ENCODE data around the gene FBXO42. TPM values are rescaled to one million over a fixed set of nuclear protein-coding genes. Genes with fewer than 3 reads are reported as not detected.

FBXO42 gene
- total and polyA plus RNA-seq, 2 donors (not counting 3 experiments of a cell fraction or from before 2014, with no cell fraction given) = 16.3 to 20.4 TPM

DNA sequence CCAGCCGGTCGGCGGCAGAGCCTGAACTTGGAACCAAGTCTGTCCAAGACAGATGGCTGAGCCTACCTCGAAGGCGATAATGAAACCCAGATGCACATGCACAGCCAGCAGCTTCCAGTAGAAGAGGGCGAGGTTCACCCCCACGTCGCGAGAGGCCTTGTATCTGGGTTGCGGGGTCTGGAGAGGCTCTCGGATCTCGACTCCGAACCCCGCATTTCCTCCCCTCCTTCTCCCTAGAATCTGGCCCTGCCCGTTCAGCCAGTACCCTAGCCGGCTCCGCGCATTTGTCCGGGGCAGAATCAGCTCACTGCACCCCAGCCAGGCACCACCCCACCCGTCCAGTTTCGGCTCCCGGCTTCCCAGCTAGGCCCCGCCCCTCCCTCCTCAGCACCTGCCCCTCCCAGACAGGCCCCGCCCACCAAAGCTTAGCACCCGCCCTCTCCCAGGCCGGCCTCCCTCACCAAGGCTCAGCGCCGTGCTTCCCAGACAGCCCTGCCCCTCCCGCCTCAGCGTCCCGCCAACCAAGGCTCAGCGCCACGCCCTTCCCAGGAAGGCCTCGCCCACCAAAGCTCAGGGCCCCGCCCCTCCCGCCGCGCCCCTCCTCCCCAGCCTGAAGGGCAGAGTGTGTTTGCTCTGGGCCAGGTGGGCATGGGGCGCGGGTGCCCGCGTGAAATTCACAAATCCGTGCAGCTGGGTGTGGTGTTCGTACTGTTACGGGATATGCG lies 135.1 kb downstream of the FBXO42 start:
- dilution Hi-C loops (cut with MboI; ENCODE audit: extremely low pct_ligation_motif_present, low sequenced_read_pairs) = no loop called here
- intact Hi-C loops (cut with micrococcal nuclease) = loop anchor here (1.0 kb wide), 2 partner anchors 11 to 20 kb away; partner anchors contain the start of gene CPLANE2
- no peak overlapping the region for H3K27ac ChIP-seq (ENCODE audit: insufficient read depth, low read depth, low read length)
- H2AFZ ChIP-seq (ENCODE audit: low read depth, low read length) = peak overlapping the region; percentile 96
- CTCF ChIA-PET = interaction anchor here (0.8 to 3.1 kb wide), 9 partner anchors 10 to 146 kb away, joined by 3 to 15 read pairs (median 3); partner anchors contain the start of gene FAM131C
- H3K4me1 ChIP-seq (ENCODE audit: control insufficient read depth, extremely low read depth, insufficient read depth, low read length) = peaks cover 8% of the 10 kb centered on the region
- H3K9me1 ChIP-seq (replicated peaks; ENCODE audit: control insufficient read depth, extremely low read depth, insufficient read depth, low read length) = no peaks in the 10 kb centered on the region
- FAIRE-seq (peak; percentile 98), DNase-seq (ENCODE audit: low read depth, low spot score) (peak; percentile 96)
- BruUV-seq (replicated peaks) = no TSS peak
- peaks cover 0 to 2% of the 10 kb centered on the region in 2 experiments for H3K27me3 ChIP-seq (ENCODE audit: control insufficient read depth in 2 of 2, insufficient read depth in 2 of 2, low read length in 2 of 2)
- H3K4me3 ChIP-seq (replicated peaks in 1 of 3; ENCODE audit: insufficient read depth in 1 of 3, low read depth in 1 of 3, low read length in 3 of 3) = peak overlapping the region; percentile 39 to 58 (median 42)
- POLR2A ChIA-PET = interaction anchor here (1.0 to 1.3 kb wide), 3 partner anchors 10 to 150 kb away, joined by 3 to 4 read pairs (median 4); partner anchors contain the start of gene SZRD1
- H4K20me1 ChIP-seq (replicated peaks; ENCODE audit: control insufficient read depth, extremely low read depth, insufficient read depth, low read length) = no peaks in the 10 kb centered on the region
- H3K79me2 ChIP-seq (ENCODE audit: control insufficient read depth, insufficient read depth, low read length) = no peaks in the 10 kb centered on the region
- no peaks in the 10 kb centered on the region for H3K9me3 ChIP-seq (replicated peaks; ENCODE audit: control insufficient read depth, insufficient read depth, low read length)
- peak overlapping the region; percentile 77 for H3K4me2 ChIP-seq (ENCODE audit: insufficient read depth, low read length)
- TF ChIP-seq MYC (IDR thresholded peaks at IDR 0.05; ENCODE audit: low read depth, low read length) (no peak), POLR2A (IDR thresholded peaks at IDR 0.05; ENCODE audit: low read depth, low read length) (no peak), POLR2AphosphoS5 (IDR thresholded peaks at IDR 0.05; ENCODE audit: insufficient read depth, low read depth, low read length) (no peak)
- H3K36me3 ChIP-seq (ENCODE audit: control insufficient read depth in 2 of 2, extremely low read depth in 1 of 2, insufficient read depth in 2 of 2, low read length in 2 of 2) = no peaks in the 10 kb centered on the region
- H3K9ac ChIP-seq (replicated peaks; ENCODE audit: extremely low read depth, insufficient read depth, low read length) = no peak overlapping the region

DNA sequence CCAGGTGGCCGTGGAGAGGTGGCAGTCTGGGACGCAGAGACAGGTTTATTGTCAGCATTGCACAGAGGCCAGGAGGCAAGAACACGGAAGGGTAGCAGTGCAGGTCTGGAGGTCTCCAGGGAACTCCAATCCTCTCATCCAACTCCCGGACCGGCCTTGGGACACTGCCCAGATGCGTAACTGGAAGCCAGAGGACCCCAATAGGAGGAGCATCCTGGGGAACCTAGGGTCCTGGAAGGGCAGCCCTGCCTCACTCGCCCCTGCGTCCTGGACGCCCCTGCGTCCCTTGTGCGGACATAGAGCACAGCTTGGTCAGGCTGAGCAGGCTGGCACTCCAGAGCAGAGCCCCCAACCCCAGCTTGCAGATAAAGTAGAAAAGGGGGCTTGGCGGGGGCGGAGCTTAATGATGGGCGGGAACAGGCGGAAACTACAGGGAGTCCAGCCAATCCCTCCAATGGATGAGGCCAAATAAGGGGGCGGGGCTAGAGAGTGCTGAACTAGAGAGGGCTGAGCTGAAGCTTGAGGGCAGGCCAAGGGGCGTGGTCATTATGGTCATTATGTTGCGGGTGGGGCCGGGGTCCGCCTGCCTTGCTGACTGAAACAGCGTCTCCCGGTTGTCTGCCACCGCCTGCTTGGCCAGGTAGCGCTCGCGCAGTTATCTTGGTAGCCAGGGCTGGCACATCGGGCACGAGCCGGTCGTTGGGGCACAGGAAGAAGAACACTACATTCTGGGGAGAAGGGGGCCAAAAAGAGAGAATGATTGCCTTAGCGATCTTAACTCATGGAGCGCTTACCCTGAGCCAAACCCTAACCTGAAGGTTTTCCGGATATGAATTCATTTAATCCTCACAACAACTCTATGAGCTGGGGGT lies 136.2 kb downstream of the FBXO42 start:
- FAIRE-seq = peak; percentile 71
- BruUV-seq (replicated peaks) = no TSS peak

More for the DNA sequence above, 136.2 kb downstream of the FBXO42 start:
- no peak overlapping the region for H3K27ac ChIP-seq (ENCODE audit: insufficient read depth, low read depth, low read length)
- H3K27me3 ChIP-seq (ENCODE audit: control insufficient read depth in 2 of 2, insufficient read depth in 2 of 2, low read length in 2 of 2) = no peaks in the 10 kb centered on the region
- ChIA-PET CTCF (interaction anchor here (0.6 to 3.1 kb wide), 7 partner anchors 9 to 184 kb away, joined by 3 to 15 read pairs (median 8); no protein-coding TSS in a partner anchor), POLR2A (interaction anchor here (1.1 to 1.6 kb wide), 3 partner anchors 9 to 32 kb away, joined by 3 to 8 read pairs (median 4); no protein-coding TSS in a partner anchor)
- dilution Hi-C loops (cut with MboI; ENCODE audit: extremely low pct_ligation_motif_present, low sequenced_read_pairs) = no loop called here
- H2AFZ ChIP-seq (ENCODE audit: low read depth, low read length) = peak overlapping the region; percentile 96
- TF ChIP-seq, protein P1, sequence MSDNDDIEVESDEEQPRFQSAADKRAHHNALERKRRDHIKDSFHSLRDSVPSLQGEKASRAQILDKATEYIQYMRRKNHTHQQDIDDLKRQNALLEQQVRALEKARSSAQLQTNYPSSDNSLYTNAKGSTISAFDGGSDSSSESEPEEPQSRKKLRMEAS (IDR thresholded peaks at IDR 0.05; ENCODE audit: insufficient read depth, insufficient read length) = no peak
- TF ChIP-seq POLR2A (IDR thresholded peaks at IDR 0.05; ENCODE audit: low read depth, low read length) (no peak), MYC (IDR thresholded peaks at IDR 0.05; ENCODE audit: low read depth, low read length) (no peak), EZH2 (IDR thresholded peaks at IDR 0.05; ENCODE audit: borderline replicate concordance, low read depth, low read length, severe bottlenecking) (no peak), JUN (IDR thresholded peaks at IDR 0.05; ENCODE audit: borderline replicate concordance, insufficient read depth, insufficient read length, low read depth) (no peak), POLR2AphosphoS5 (IDR thresholded peaks at IDR 0.05; ENCODE audit: insufficient read depth, low read depth, low read length) (no peak), FOS (IDR thresholded peaks at IDR 0.05; ENCODE audit: borderline replicate concordance, insufficient read depth, low read length) (no peak), GATA2 (IDR thresholded peaks at IDR 0.05; ENCODE audit: insufficient read depth, insufficient read length, low read depth, low read length) (no peak)
- TF ChIP-seq, protein P2, sequence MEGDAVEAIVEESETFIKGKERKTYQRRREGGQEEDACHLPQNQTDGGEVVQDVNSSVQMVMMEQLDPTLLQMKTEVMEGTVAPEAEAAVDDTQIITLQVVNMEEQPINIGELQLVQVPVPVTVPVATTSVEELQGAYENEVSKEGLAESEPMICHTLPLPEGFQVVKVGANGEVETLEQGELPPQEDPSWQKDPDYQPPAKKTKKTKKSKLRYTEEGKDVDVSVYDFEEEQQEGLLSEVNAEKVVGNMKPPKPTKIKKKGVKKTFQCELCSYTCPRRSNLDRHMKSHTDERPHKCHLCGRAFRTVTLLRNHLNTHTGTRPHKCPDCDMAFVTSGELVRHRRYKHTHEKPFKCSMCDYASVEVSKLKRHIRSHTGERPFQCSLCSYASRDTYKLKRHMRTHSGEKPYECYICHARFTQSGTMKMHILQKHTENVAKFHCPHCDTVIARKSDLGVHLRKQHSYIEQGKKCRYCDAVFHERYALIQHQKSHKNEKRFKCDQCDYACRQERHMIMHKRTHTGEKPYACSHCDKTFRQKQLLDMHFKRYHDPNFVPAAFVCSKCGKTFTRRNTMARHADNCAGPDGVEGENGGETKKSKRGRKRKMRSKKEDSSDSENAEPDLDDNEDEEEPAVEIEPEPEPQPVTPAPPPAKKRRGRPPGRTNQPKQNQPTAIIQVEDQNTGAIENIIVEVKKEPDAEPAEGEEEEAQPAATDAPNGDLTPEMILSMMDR (IDR thresholded peaks at IDR 0.05; ENCODE audit: extremely low read depth in 1 of 2, insufficient read depth in 1 of 2, low read depth in 1 of 2, low read length in 2 of 2) = no peak
- intact Hi-C loops (cut with micrococcal nuclease) = no loop called here
- peak overlapping the region; percentile 22 to 58 (median 32) for H3K4me3 ChIP-seq (replicated peaks in 1 of 3; ENCODE audit: insufficient read depth in 1 of 3, low read depth in 1 of 3, low read length in 3 of 3)
- no peak overlapping the region for H3K9ac ChIP-seq (replicated peaks; ENCODE audit: extremely low read depth, insufficient read depth, low read length)
- H3K4me2 ChIP-seq (ENCODE audit: insufficient read depth, low read length) = peak overlapping the region; percentile 77
- H4K20me1 ChIP-seq (replicated peaks; ENCODE audit: control insufficient read depth, extremely low read depth, insufficient read depth, low read length) = no peaks in the 10 kb centered on the region
- peaks cover 8% of the 10 kb centered on the region for H3K4me1 ChIP-seq (ENCODE audit: control insufficient read depth, extremely low read depth, insufficient read depth, low read length)
- H3K79me2 ChIP-seq (ENCODE audit: control insufficient read depth, insufficient read depth, low read length) = no peaks in the 10 kb centered on the region
- H3K9me3 ChIP-seq (replicated peaks; ENCODE audit: control insufficient read depth, insufficient read depth, low read length) = no peaks in the 10 kb centered on the region
- H3K9me1 ChIP-seq (replicated peaks; ENCODE audit: control insufficient read depth, extremely low read depth, insufficient read depth, low read length) = no peaks in the 10 kb centered on the region
- peak; percentile 81 for DNase-seq (ENCODE audit: low read depth, low spot score)
- H3K36me3 ChIP-seq (ENCODE audit: control insufficient read depth in 2 of 2, extremely low read depth in 1 of 2, insufficient read depth in 2 of 2, low read length in 2 of 2) = no peaks in the 10 kb centered on the region

Measured in endothelial cell of umbilical vein (primary cell).